ENCODE measurements around the gene SMIM27.
"Not testable (repeated sequence)": the region's sequence is repeated elsewhere in the genome, so short reads cannot be mapped to it uniquely, and the experiment has no call there.

Gene SMIM27

GRCh38 chr9:32589083-32589723, 37.1 kb downstream of the SMIM27 start:
- no peak for ATAC-seq (replicated peaks; ENCODE audit: extremely low read depth, poor library complexity, severe bottlenecking)
- H3K36me3 Mint-ChIP-seq (ENCODE audit: insufficient read depth) = no peaks in the 10 kb centered on the region

GRCh38 chr9:32590476-32590875, 38.3 kb downstream of the SMIM27 start:
- Mint-ChIP-seq H3K4me1 (no peaks in the 10 kb centered on the region), H3K27me3 (peaks cover 63% of the 10 kb centered on the region), H3K36me3 (ENCODE audit: insufficient read depth) (no peaks in the 10 kb centered on the region), H3K27ac (ENCODE audit: low read depth) (no peak overlapping the region), H3K4me3 (no peak overlapping the region), H3K9me3 (no peaks in the 10 kb centered on the region)
- ATAC-seq (replicated peaks; ENCODE audit: extremely low read depth, poor library complexity, severe bottlenecking) (no peak), DNase-seq (ENCODE audit: low spot score in 2 of 2) (no peak)

More at GRCh38 chr9:32589083-32589723, 37.1 kb downstream of the SMIM27 start:
- Mint-ChIP-seq H3K9me3 (no peaks in the 10 kb centered on the region), H3K27ac (ENCODE audit: low read depth) (no peak overlapping the region), H3K27me3 (peaks cover 68% of the 10 kb centered on the region), H3K4me1 (no peaks in the 10 kb centered on the region), H3K4me3 (no peak overlapping the region)
- DNase-seq (ENCODE audit: low spot score in 2 of 2) = no peak

DNA sequence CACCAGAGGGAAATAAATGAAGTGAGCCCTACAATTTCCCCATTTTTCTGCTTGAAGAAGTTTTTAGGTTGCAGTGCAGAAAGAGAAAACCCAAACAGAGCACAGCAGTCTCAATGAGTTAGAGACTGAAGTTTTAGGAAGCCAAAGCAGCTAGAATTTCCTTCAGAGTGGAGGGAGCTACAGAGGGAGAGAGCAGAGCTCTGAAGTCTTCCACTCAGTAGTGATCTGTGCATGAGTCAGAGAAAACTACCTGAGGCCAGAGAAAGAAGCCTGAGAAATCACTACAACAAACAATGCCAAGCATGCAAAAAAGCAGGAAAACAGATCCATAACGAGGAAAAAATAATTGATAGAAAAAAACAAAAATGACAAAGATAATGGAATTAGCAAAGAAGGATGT, 38.8 kb downstream of the SMIM27 start:
- no peak overlapping the region for H3K27ac Mint-ChIP-seq (ENCODE audit: low read depth)
- no peaks in the 10 kb centered on the region for H3K4me1 Mint-ChIP-seq
- H3K36me3 Mint-ChIP-seq (ENCODE audit: insufficient read depth) = no peaks in the 10 kb centered on the region
- H3K4me3 Mint-ChIP-seq = no peak overlapping the region
- H3K27me3 Mint-ChIP-seq = peaks cover 60% of the 10 kb centered on the region
- no peak for DNase-seq (ENCODE audit: low spot score in 2 of 2)
- ATAC-seq (replicated peaks; ENCODE audit: extremely low read depth, poor library complexity, severe bottlenecking) = no peak
- no peaks in the 10 kb centered on the region for H3K9me3 Mint-ChIP-seq

GRCh38 chr9:32596096-32596865, 44.2 kb downstream of the SMIM27 start:
- no peak for ATAC-seq (replicated peaks; ENCODE audit: extremely low read depth, poor library complexity, severe bottlenecking)
- peaks cover 33% of the 10 kb centered on the region for H3K27me3 Mint-ChIP-seq
- DNase-seq (ENCODE audit: low spot score in 2 of 2) = no peak
- no peak overlapping the region for H3K4me3 Mint-ChIP-seq
- H3K9me3 Mint-ChIP-seq = no peaks in the 10 kb centered on the region
- H3K27ac Mint-ChIP-seq (ENCODE audit: low read depth) = no peak overlapping the region
- no peaks in the 10 kb centered on the region for H3K36me3 Mint-ChIP-seq (ENCODE audit: insufficient read depth)
- H3K4me1 Mint-ChIP-seq = no peaks in the 10 kb centered on the region

DNA sequence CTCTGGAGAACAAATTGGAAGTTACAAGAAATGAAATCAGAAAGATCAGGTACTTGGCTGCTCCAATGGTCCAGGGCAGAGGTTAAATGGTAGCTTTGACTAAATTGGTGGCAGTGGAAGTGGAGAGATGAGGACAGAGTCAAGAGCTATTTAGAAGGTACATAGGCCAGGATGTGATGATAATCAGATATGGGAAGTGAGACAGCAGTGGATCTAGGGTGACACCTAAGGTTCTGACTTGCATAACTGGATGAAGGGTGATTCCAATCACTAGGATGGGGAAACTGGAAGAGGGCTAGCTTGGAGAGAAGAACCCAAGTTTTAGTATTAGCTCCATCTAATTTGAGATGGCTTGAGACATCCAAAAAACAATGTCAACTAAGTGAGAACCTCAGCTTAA, 44.8 kb downstream of the SMIM27 start:
- Mint-ChIP-seq H3K36me3 (ENCODE audit: insufficient read depth) (no peaks in the 10 kb centered on the region), H3K27ac (ENCODE audit: low read depth) (no peak overlapping the region), H3K9me3 (no peaks in the 10 kb centered on the region), H3K4me3 (no peak overlapping the region), H3K27me3 (peaks cover 27% of the 10 kb centered on the region), H3K4me1 (no peaks in the 10 kb centered on the region)
- ATAC-seq (replicated peaks; ENCODE audit: extremely low read depth, poor library complexity, severe bottlenecking) (no peak), DNase-seq (ENCODE audit: low spot score in 2 of 2) (no peak)

- not testable (repeated sequence) for ATAC-seq (replicated peaks; ENCODE audit: extremely low read depth, poor library complexity, severe bottlenecking); H3K36me3 Mint-ChIP-seq (ENCODE audit: insufficient read depth); H3K27ac Mint-ChIP-seq (ENCODE audit: low read depth); H3K4me3 Mint-ChIP-seq; DNase-seq (ENCODE audit: low spot score in 2 of 2); H3K9me3 Mint-ChIP-seq; H3K4me1 Mint-ChIP-seq
- H3K27me3 Mint-ChIP-seq = peaks cover 31% of the 10 kb centered on the region
Measured at GRCh38 chr9:32599021-32599420, 46.9 kb downstream of the SMIM27 start.
